Fibroblast of lung (primary cell): Measurements from ENCODE around the gene ATP11C.

Source experiments
- CTCF ChIP-seq, 2 donors: IDR thresholded peaks in 1 of 2; conservative IDR thresholded peaks in 1 of 2; 1 replicate in 1 of 2; 2 replicates in 1 of 2; pipeline ENCODE4 v1.5.1; 2011 to 2012; ENCODE audit warnings: low read length in 2 of 2, control low read depth in 1 of 2, inconsistent platforms in 1 of 2, low read depth in 1 of 2, mild to moderate bottlenecking in 1 of 2
- EZH2 ChIP-seq: IDR thresholded peaks from 2 replicates; pipeline ENCODE4 v1.5.1; 2012; ENCODE audit warnings: low read length, control low read depth, mild to moderate bottlenecking; ENCODE audit errors: missing control alignments

GRCh38 chrX:139762400-139763183 lies 170.3 kb downstream of the ATP11C start:
- TF ChIP-seq EZH2: no peak
- no peak for TF ChIP-seq CTCF (conservative IDR thresholded peaks at IDR 0.05 in 1 of 2, IDR thresholded peaks at IDR 0.05 in 1 of 2; ENCODE audit: low read depth in 1 of 2, low read length in 2 of 2)
